SK-N-MC (cell line): Measurements from ENCODE around the gene MYPOP.

Experiments
- EZH2 ChIP-seq: fragments of 200-600 bp; sonication (generic); IDR thresholded peaks from one replicate; pipeline ENCODE4 v1.6.1; 2017; ENCODE audit warnings: antibody characterized with exemption
- POLR2AphosphoS5 ChIP-seq: IDR thresholded peaks from 2 replicates; pipeline ENCODE4 v1.6.1; 2012; ENCODE audit warnings: mild to moderate bottlenecking, low read depth, low read length, borderline replicate concordance

- no peak for TF ChIP-seq EZH2
- no peak for TF ChIP-seq POLR2AphosphoS5
Measured at GRCh38 chr19:45847663-45848062, 54.8 kb downstream of the MYPOP start.
